GM23248 (cell line): ENCODE data around the gene STK17A. TPM values are rescaled to one million over a fixed set of nuclear protein-coding genes. Genes with fewer than 3 reads are reported as not detected.

Source experiments
- DNase-seq: peaks from one replicate; pipeline ENCODE4 v3.0.0-alpha.2; 2015
- H2AFZ ChIP-seq: fragments of 200-600 bp; sonication (generic); 2 replicates; pipeline ENCODE4 v1.6.1; 2016; ENCODE audit warnings: antibody characterized with exemption
- H3F3A ChIP-seq: fragments of 200-600 bp; sonication (generic); 2 replicates; pipeline ENCODE4 v1.6.1; 2016; ENCODE audit warnings: mild to moderate bottlenecking, antibody characterized with exemption, mixed run types; ENCODE audit not compliant: insufficient read depth
- H3K27ac ChIP-seq: fragments of 200-600 bp; sonication (generic); 2 replicates; pipeline ENCODE4 v1.5.1; 2016; ENCODE audit warnings: mild to moderate bottlenecking
- H3K27me3 ChIP-seq: fragments of 200-600 bp; sonication (generic); replicated peaks from 2 replicates; pipeline ENCODE4 v1.6.1; 2016; ENCODE audit warnings: mild to moderate bottlenecking; ENCODE audit not compliant: insufficient read depth
- H3K36me3 ChIP-seq: fragments of 200-600 bp; sonication (generic); 2 replicates; pipeline ENCODE4 v1.6.1; 2016; ENCODE audit warnings: low read depth, mild to moderate bottlenecking
- H3K4me1 ChIP-seq: fragments of 200-600 bp; sonication (generic); 2 replicates; pipeline ENCODE4 v1.6.1; 2016; ENCODE audit warnings: mild to moderate bottlenecking; ENCODE audit not compliant: insufficient read depth
- H3K4me2 ChIP-seq: fragments of 200-600 bp; sonication (generic); one replicate; pipeline ENCODE4 v1.6.1; 2016; ENCODE audit warnings: mild to moderate bottlenecking; ENCODE audit not compliant: unreplicated experiment
- H3K4me3 ChIP-seq: fragments of 200-600 bp; sonication (generic); 2 replicates; pipeline ENCODE4 v1.5.1; 2016; ENCODE audit warnings: mild to moderate bottlenecking
- H3K79me2 ChIP-seq: fragments of 200-600 bp; sonication (generic); 2 replicates; pipeline ENCODE4 v1.6.1; 2016; ENCODE audit warnings: mild to moderate bottlenecking; ENCODE audit not compliant: insufficient read depth
- H3K9ac ChIP-seq: fragments of 200-600 bp; sonication (generic); 2 replicates; pipeline ENCODE4 v1.6.1; 2016; ENCODE audit warnings: mild to moderate bottlenecking
- H3K9me2 ChIP-seq: fragments of 200-600 bp; sonication (generic); 2 replicates; pipeline ENCODE4 v1.6.1; 2016; ENCODE audit warnings: mixed run types, mild to moderate bottlenecking, moderate library complexity; ENCODE audit not compliant: insufficient read depth
- H3K9me3 ChIP-seq: fragments of 200-600 bp; sonication (generic); one replicate; pipeline ENCODE4 v1.6.1; 2017; ENCODE audit warnings: low read depth
- H4K20me1 ChIP-seq: fragments of 200-600 bp; sonication (generic); 2 replicates; pipeline ENCODE4 v1.6.0; 2016; ENCODE audit not compliant: insufficient read depth
- EZH2 ChIP-seq: fragments of 200-600 bp; sonication (generic); IDR thresholded peaks from 2 replicates; pipeline ENCODE4 v1.6.1; 2018; ENCODE audit warnings: antibody characterized with exemption, mild to moderate bottlenecking; ENCODE audit not compliant: insufficient read depth, poor library complexity, severe bottlenecking
- EZH2phosphoT487 ChIP-seq: fragments of 200-600 bp; sonication (generic); IDR thresholded peaks from 2 replicates; pipeline ENCODE4 v1.6.1; 2018; ENCODE audit warnings: antibody characterized with exemption, moderate library complexity, mild to moderate bottlenecking, low read depth; ENCODE audit not compliant: insufficient read depth
- WGBS, 2 experiments: methylation state at CpG; one replicate each; pipeline ENCODE4 v1.1.6; 2015 to 2017; ENCODE audit warnings: low lambda C conversion rate in 2 of 2, low coverage in 1 of 2; ENCODE audit errors: missing lambda C conversion rate in 2 of 2; 5-methylcytosine and 5-hydroxymethylcytosine counted together
- in situ Hi-C: fragments of 300-500 bp; cut with MboI; formaldehyde crosslinking; loops from 2 replicates; pipeline ENCODE4 v1.15.0; 2020
- polyA plus RNA-seq: library from polyadenylated mRNA; unstranded; fragments of >200 nt; fragmentation: Nextera tagmentation; extraction: Ambion mirVana; gene quantifications from 2 replicates; pipeline ENCODE4 v1.2.1, GENCODE V29; 2016
- total RNA-seq: library from RNA; depleted of rRNA; stranded (reverse); fragments of >200 nt; shearing (Covaris generic); gene quantifications from 2 replicates; pipeline ENCODE4 v1.2.3, GENCODE V29; 2014

The STK17A gene
- total and polyA plus RNA-seq, 2 experiments from 2014 or later, result 102 to 132 TPM

- no peaks in the 10 kb centered on the region for H4K20me1 ChIP-seq
- H3K79me2 ChIP-seq, result no peaks in the 10 kb centered on the region
- no peak overlapping the region for H3K4me3 ChIP-seq
- H3F3A ChIP-seq, result peaks cover 3% of the 10 kb centered on the region; the same call in 1 of the 2 replicates
- H3K9me3 ChIP-seq, result no peaks in the 10 kb centered on the region
- 94 to 95% methylated on average over 5 of the region's 5 CpGs for WGBS, 2 experiments
- H3K27me3 ChIP-seq, result no peaks in the 10 kb centered on the region
- peaks cover 8% of the 10 kb centered on the region for H3K4me1 ChIP-seq
- no peak overlapping the region for H3K27ac ChIP-seq
- DNase-seq, result no peak
- TF ChIP-seq EZH2phosphoT487 (no peak), EZH2 (no peak)
- in situ Hi-C loops, result no loop called here
- no peak overlapping the region for H3K9ac ChIP-seq
- H3K4me2 ChIP-seq, result no peak overlapping the region
- H3K9me2 ChIP-seq, result no peaks in the 10 kb centered on the region
- H3K36me3 ChIP-seq, result no peaks in the 10 kb centered on the region
- H2AFZ ChIP-seq, result no peak overlapping the region
These were observed 40.2 kb upstream of the STK17A start for GRCh38 chr7:43542716-43543115.

- Histone ChIP-seq H3K4me3 (no peak overlapping the region), H3K27me3 (no peaks in the 10 kb centered on the region), H3K9ac (no peak overlapping the region), H3K9me3 (no peaks in the 10 kb centered on the region), H3K36me3 (no peaks in the 10 kb centered on the region), H3K4me2 (no peak overlapping the region), H3K27ac (no peak overlapping the region), H3K9me2 (no peaks in the 10 kb centered on the region), H3K4me1 (no peaks in the 10 kb centered on the region), H3K79me2 (no peaks in the 10 kb centered on the region), H3F3A (peaks cover 3% of the 10 kb centered on the region; the same call in 1 of the 2 replicates), H4K20me1 (no peaks in the 10 kb centered on the region), H2AFZ (no peak overlapping the region)
- no peak for DNase-seq
- in situ Hi-C loops, result no loop called here
- TF ChIP-seq EZH2phosphoT487 (no peak), EZH2 (no peak)
These were observed 36.7 kb upstream of the STK17A start for GRCh38 chr7:43546231-43546630.

- WGBS, 2 experiments, result 97% methylated on average over 16 of the region's 16 CpGs
These were observed 32.5 kb upstream of the STK17A start for GRCh38 chr7:43550427-43550826.

GRCh38 chr7:43552122-43552521 is 30.8 kb upstream of the STK17A start:
- Histone ChIP-seq H3K9ac (no peak overlapping the region), H4K20me1 (no peaks in the 10 kb centered on the region), H3K9me3 (no peaks in the 10 kb centered on the region), H3K4me1 (no peaks in the 10 kb centered on the region), H2AFZ (no peak overlapping the region), H3K79me2 (no peaks in the 10 kb centered on the region), H3K27me3 (no peaks in the 10 kb centered on the region), H3K36me3 (no peaks in the 10 kb centered on the region), H3K4me2 (no peak overlapping the region), H3K9me2 (no peaks in the 10 kb centered on the region), H3K27ac (no peak overlapping the region), H3F3A (no peaks in the 10 kb centered on the region), H3K4me3 (no peak overlapping the region)
- no peak for TF ChIP-seq EZH2
- TF ChIP-seq EZH2phosphoT487, result no peak
- WGBS, 2 experiments, result 96 to 99% methylated on average over 8 of the region's 8 CpGs
- in situ Hi-C loops, result no loop called here
- DNase-seq, result no peak

More at GRCh38 chr7:43550427-43550826, 32.5 kb upstream of the STK17A start:
- no peak overlapping the region for H3K9ac ChIP-seq
- TF ChIP-seq EZH2phosphoT487 (no peak), EZH2 (no peak)
- no peak overlapping the region for H2AFZ ChIP-seq
- no peaks in the 10 kb centered on the region for H3K9me2 ChIP-seq
- no peak for DNase-seq
- no peaks in the 10 kb centered on the region for H4K20me1 ChIP-seq
- in situ Hi-C loops, result no loop called here
- no peak overlapping the region for H3K4me3 ChIP-seq
- no peak overlapping the region for H3K27ac ChIP-seq
- H3K27me3 ChIP-seq, result no peaks in the 10 kb centered on the region
- peaks cover under 1% of the 10 kb centered on the region; the same call in 1 of the 2 replicates for H3F3A ChIP-seq
- no peaks in the 10 kb centered on the region for H3K4me1 ChIP-seq
- no peak overlapping the region for H3K4me2 ChIP-seq
- H3K79me2 ChIP-seq, result no peaks in the 10 kb centered on the region
- H3K36me3 ChIP-seq, result no peaks in the 10 kb centered on the region
- H3K9me3 ChIP-seq, result no peaks in the 10 kb centered on the region

GRCh38 chr7:43553999-43554398 is 28.9 kb upstream of the STK17A start:
- H2AFZ ChIP-seq, result no peak overlapping the region
- no peaks in the 10 kb centered on the region for H4K20me1 ChIP-seq
- H3K79me2 ChIP-seq, result no peaks in the 10 kb centered on the region
- no peaks in the 10 kb centered on the region for H3K27me3 ChIP-seq
- no peak for TF ChIP-seq EZH2phosphoT487
- no peak for TF ChIP-seq EZH2
- no peaks in the 10 kb centered on the region for H3K9me3 ChIP-seq
- H3K4me3 ChIP-seq, result no peak overlapping the region
- no peaks in the 10 kb centered on the region for H3F3A ChIP-seq
- peak; percentile 61 for DNase-seq
- no peak overlapping the region for H3K27ac ChIP-seq
- no peak overlapping the region for H3K4me2 ChIP-seq
- no peaks in the 10 kb centered on the region for H3K9me2 ChIP-seq
- in situ Hi-C loops, result no loop called here
- H3K4me1 ChIP-seq, result no peaks in the 10 kb centered on the region
- no peaks in the 10 kb centered on the region for H3K36me3 ChIP-seq
- H3K9ac ChIP-seq, result no peak overlapping the region
- WGBS, 2 experiments, result 76 to 86% methylated on average over 3 of the region's 3 CpGs
